K562 (cell line): Measurements from ENCODE around the gene MAD1L1. TPM values are rescaled to one million over a fixed set of nuclear protein-coding genes. Genes with fewer than 3 reads are reported as not detected.

Experiments
- ATF7 ChIP-seq: fragments of 450-650 bp; IDR thresholded peaks from 2 replicates; pipeline ENCODE4 v1.7.1; 2014; ENCODE audit warnings: mild to moderate bottlenecking, moderate library complexity
- CHD1 ChIP-seq: fragments of 200-600 bp; sonication (generic); IDR thresholded peaks from one replicate; pipeline ENCODE4 v1.6.1; 2012; ENCODE audit warnings: mild to moderate bottlenecking, moderate library complexity, low read length, inconsistent platforms
- E2F6 ChIP-seq, 2 experiments: IDR thresholded peaks; 2 replicates each; pipeline ENCODE4 v1.6.1; 2011; ENCODE audit warnings: borderline replicate concordance in 1 of 2, control low read depth in 1 of 2, low read depth in 1 of 2, low read length in 1 of 2, mild to moderate bottlenecking in 1 of 2, mixed read lengths in 1 of 2, moderate library complexity in 1 of 2; ENCODE audit not compliant: insufficient read depth in 1 of 2, insufficient read length in 1 of 2, poor library complexity in 1 of 2, severe bottlenecking in 1 of 2; ENCODE audit errors: extremely low read depth in 1 of 2
- FOXJ2 ChIP-seq: fragments of 200-800 bp; sonication (Bioruptor generic); IDR thresholded peaks from 2 replicates; pipeline ENCODE4 v1.6.1; 2016; ENCODE audit warnings: missing genetic modification characterization, missing compliant biosample characterization
- HDAC8 ChIP-seq: fragments of 450-650 bp; IDR thresholded peaks from 2 replicates; pipeline ENCODE4 v1.6.1; 2016; ENCODE audit warnings: mild to moderate bottlenecking, missing genetic modification characterization, moderate library complexity, missing compliant biosample characterization
- HMG20A ChIP-seq: fragments of 450-650 bp; formaldehyde crosslinking; conservative IDR thresholded peaks from 2 replicates; pipeline ENCODE4 v1.4.0; 2020; ENCODE audit warnings: mild to moderate bottlenecking, mixed read lengths
- ILK ChIP-seq: fragments of 450-650 bp; IDR thresholded peaks from 2 replicates; pipeline ENCODE4 v1.6.1; 2016; ENCODE audit warnings: missing genetic modification characterization, low read depth, mild to moderate bottlenecking, missing compliant biosample characterization, moderate library complexity, borderline replicate concordance
- IRF9 ChIP-seq: fragments of 450-650 bp; IDR thresholded peaks from 2 replicates; pipeline ENCODE4 v1.6.1; 2016; ENCODE audit warnings: missing biosample characterization, missing genetic modification characterization
- KDM1A ChIP-seq, 2 experiments: fragments of 450-650 bp; IDR thresholded peaks; 2 replicates each; pipeline ENCODE4 v1.6.1; 2016; ENCODE audit warnings: mild to moderate bottlenecking in 2 of 2
- KLF13 ChIP-seq: fragments of 450-650 bp; IDR thresholded peaks from 2 replicates; pipeline ENCODE4 v1.6.1; 2016; ENCODE audit warnings: missing genetic modification characterization, low read depth, mild to moderate bottlenecking, missing compliant biosample characterization, moderate library complexity, borderline replicate concordance
- L3MBTL2 ChIP-seq: fragments of 450-650 bp; IDR thresholded peaks from 2 replicates; pipeline ENCODE4 v1.6.1; 2016; ENCODE audit warnings: mild to moderate bottlenecking, moderate library complexity
- MXD1 ChIP-seq: fragments of 250-450 bp; sonication (Bioruptor Pico); IDR thresholded peaks from 2 replicates; pipeline ENCODE4 v1.8.0; 2021; ENCODE audit warnings: borderline replicate concordance, mild to moderate bottlenecking, moderate library complexity; ENCODE audit not compliant: poor library complexity, severe bottlenecking
- NFE2 ChIP-seq: IDR thresholded peaks from 2 replicates; pipeline ENCODE4 v1.6.1; 2014; ENCODE audit warnings: antibody characterized with exemption, low read depth
- PHF21A ChIP-seq: fragments of 450-650 bp; IDR thresholded peaks from 2 replicates; pipeline ENCODE4 v1.6.1; 2017; ENCODE audit warnings: low read depth, borderline replicate concordance
- RBM25 ChIP-seq: fragments of 200-400 bp; formaldehyde crosslinking; IDR thresholded peaks from 2 replicates; pipeline ENCODE4 v1.6.1; 2018; ENCODE audit warnings: low read length, low read depth, moderate library complexity; ENCODE audit not compliant: severe bottlenecking
- TCF7L2 ChIP-seq: fragments of 150-350 bp; IDR thresholded peaks from 2 replicates; pipeline ENCODE4 v1.6.1; 2016; ENCODE audit warnings: low read depth, mild to moderate bottlenecking, low read length, moderate library complexity
- TFE3 ChIP-seq: fragments of 450-650 bp; formaldehyde crosslinking; IDR thresholded peaks from 2 replicates; pipeline ENCODE4 v1.4.0; 2020; ENCODE audit warnings: mild to moderate bottlenecking, mixed read lengths
- TGIF2 ChIP-seq: sonication (generic); formaldehyde crosslinking; IDR thresholded peaks from 2 replicates; pipeline ENCODE4 v1.8.1; 2022; ENCODE audit warnings: mild to moderate bottlenecking, missing genetic modification reagents, moderate library complexity
- ZBTB7A ChIP-seq: IDR thresholded peaks from 2 replicates; pipeline ENCODE4 v1.6.1; 2011; ENCODE audit warnings: low read depth, mild to moderate bottlenecking, low read length, moderate library complexity, borderline replicate concordance; ENCODE audit not compliant: control insufficient read depth
- ZFP36 ChIP-seq: fragments of 150-350 bp; IDR thresholded peaks from 2 replicates; pipeline ENCODE4 v1.6.1; 2018; ENCODE audit warnings: low read length, low read depth; ENCODE audit not compliant: partially characterized antibody
- ZFPM2 ChIP-seq: fragments of 250-450 bp; sonication (Bioruptor Pico); IDR thresholded peaks from 2 replicates; pipeline ENCODE4 v1.5.1; 2022; ENCODE audit warnings: mild to moderate bottlenecking
- ZNF143 ChIP-seq: sonication (generic); formaldehyde crosslinking; IDR thresholded peaks from 2 replicates; pipeline ENCODE4 v1.9.0; 2022; ENCODE audit warnings: mild to moderate bottlenecking, missing genetic modification reagents
- ZNF3 ChIP-seq: fragments of 250-450 bp; sonication (Bioruptor Pico); IDR thresholded peaks from 2 replicates; pipeline ENCODE4 v1.5.0; 2021; ENCODE audit warnings: mild to moderate bottlenecking, moderate library complexity
- ZNF384 ChIP-seq: IDR thresholded peaks from 2 replicates; pipeline ENCODE4 v1.6.1; 2012; ENCODE audit warnings: low read depth, low read length, improper control_type of control experiment
- polyA plus RNA-seq, 8 experiments: library from polyadenylated mRNA; depleted of rRNA in 4 of 8; stranded (reverse) in 5 of 8; unstranded in 3 of 8; fragments of >200 nt; fragmentation: Nextera tagmentation in 2 of 8; fragmentation: Illumina TruSeq in 1 of 8; extraction: Ambion mirVana in 2 of 8; extraction: Trizol in 1 of 8; gene quantifications; 2 replicates each; pipeline versions ENCODE4 v1.2.1 to v1.2.3, GENCODE V29; 2011 to 2014; ENCODE audit warnings: inconsistent platforms in 1 of 8, missing spikeins in 1 of 8
- total RNA-seq, 7 experiments: library from RNA; depleted of rRNA in 6 of 7; stranded (reverse); fragments of >200 nt in 6 of 7; fragmentation: Illumina TruSeq in 2 of 7; extraction: Trizol in 2 of 7; gene quantifications; 2 replicates each; pipeline versions ENCODE4 v1.2.1 to v1.2.3, GENCODE V29; 2011 to 2021; ENCODE audit warnings: low replicate concordance in 1 of 7

Gene MAD1L1
- total and polyA plus RNA-seq, 9 of the 15 experiments (the other 6 are each of a cell fraction or from before 2014, with no cell fraction given), result 1.7 to 89.7 (median 18.0) TPM

GRCh38 chr7:2109936-2110609, 122.7 kb downstream of the MAD1L1 start (continued):
- TF ChIP-seq MXD1 (no peak), FOXJ2 (tag) (no peak), HMG20A (CRISPR knock-in tag) (no peak), ZFPM2 (CRISPR knock-in tag) (no peak), TGIF2 (no peak), KDM1A (IDR thresholded peaks at IDR 0.05) (peak; percentile 89), KLF13 (tag) (no peak), ZNF3 (CRISPR knock-in tag) (no peak), HDAC8 (tag) (no peak), ZBTB7A (no peak; the same call in 1 of the 2 replicates), IRF9 (tag) (no peak), PHF21A (no peak), ZNF384 (no peak), ZNF143 (CRISPR knock-in tag) (no peak), CHD1 (no peak), L3MBTL2 (peak; percentile 95), NFE2 (no peak), E2F6 (IDR thresholded peaks at IDR 0.05; ENCODE audit: borderline replicate concordance in 1 of 2, extremely low read depth in 1 of 2, insufficient read depth in 1 of 2, insufficient read length in 1 of 2, low read depth in 1 of 2, low read length in 1 of 2, poor library complexity in 1 of 2, severe bottlenecking in 1 of 2) (peak; percentile 43 to 68), TFE3 (CRISPR knock-in tag) (no peak), RBM25 (no peak), ZFP36 (no peak), TCF7L2 (no peak), ATF7 (peak; percentile 81), ILK (tag) (no peak)
